Transverse colon (tissue), 4 donors: ENCODE data around the gene ANO1. TPM values are rescaled to one million over a fixed set of nuclear protein-coding genes. Genes with fewer than 3 reads are reported as not detected.

Experiments used
- DNase-seq: peaks from one replicate; pipeline ENCODE4 v3.0.0-alpha.2; 2019
- H3K27ac ChIP-seq, 4 donors: fragments of 200-600 bp; sonication (generic); 2 replicates each; pipeline ENCODE4 v1.5.1; 2016 to 2018; ENCODE audit warnings: inconsistent platforms in 4 of 4
- H3K27me3 ChIP-seq: fragments of 200-600 bp; sonication (generic); 2 replicates; pipeline ENCODE4 v1.5.1; 2017; ENCODE audit warnings: inconsistent platforms
- H3K36me3 ChIP-seq, 4 donors: fragments of 200-600 bp; sonication (generic); 2 replicates each; pipeline ENCODE4 v1.5.1; 2017 to 2019; ENCODE audit warnings: inconsistent platforms in 4 of 4
- H3K4me1 ChIP-seq, 4 donors: fragments of 200-600 bp; sonication (generic); 2 replicates each; pipeline ENCODE4 v1.5.1; 2017 to 2020; ENCODE audit warnings: inconsistent platforms in 4 of 4
- H3K4me3 ChIP-seq, 4 donors: fragments of 200-600 bp; sonication (generic); 1 replicate in 1 of 4; 2 replicates in 3 of 4; pipeline versions ENCODE4 v1.5.1 to v1.6.1; 2017 to 2019; ENCODE audit warnings: inconsistent platforms in 4 of 4
- H3K9me3 ChIP-seq, 2 donors: fragments of 200-600 bp; sonication (generic); 2 replicates each; pipeline ENCODE4 v1.5.1; 2017 to 2019; ENCODE audit warnings: inconsistent platforms in 2 of 2
- CTCF ChIP-seq, 5 experiments: fragments of 200-600 bp in 3 of 5; fragments of 450-650 bp in 2 of 5; sonication (generic) in 3 of 5; IDR thresholded peaks; 1 replicate in 2 of 5; 2 replicates in 3 of 5; pipeline ENCODE4 v1.5.1; 2016 to 2017; ENCODE audit warnings: antibody characterized with exemption in 5 of 5, inconsistent platforms in 3 of 5, mild to moderate bottlenecking in 2 of 5, moderate library complexity in 1 of 5
- EP300 ChIP-seq: sonication (generic); formaldehyde crosslinking; IDR thresholded peaks from one replicate; pipeline ENCODE4 v1.6.1; 2017; ENCODE audit warnings: antibody characterized with exemption, low read depth
- POLR2A ChIP-seq: fragments of 450-650 bp; IDR thresholded peaks from one replicate; pipeline ENCODE4 v1.6.1; 2016; ENCODE audit warnings: antibody characterized with exemption, mild to moderate bottlenecking, moderate library complexity
- POLR2AphosphoS5 ChIP-seq, 3 donors: sonication (generic); formaldehyde crosslinking; IDR thresholded peaks; one replicate each; pipeline ENCODE4 v1.6.1; 2016; ENCODE audit warnings: antibody characterized with exemption in 3 of 3
- WGBS, 2 donors: methylation state at CpG; one replicate each; pipeline ENCODE4 v1.1.5; 2018; ENCODE audit warnings: low coverage in 1 of 2; 5-methylcytosine and 5-hydroxymethylcytosine counted together
- in situ Hi-C, 4 donors: fragments of 200-750 bp; cut with MboI; loops; one replicate each; pipeline versions ENCODE4 v1.15.0 to v1.15.1; 2017; ENCODE audit warnings: low sequenced_read_pairs in 3 of 4, low pct_ligation_motif_present in 1 of 4, low pct_unique_long_range_greater_than_20kb in 1 of 4
- intact Hi-C: fragments of 100-400 bp; cut with DNase I; formaldehyde crosslinking; loops from one replicate; pipeline ENCODE4 v1.15.1; 2023; ENCODE audit warnings: low total_unique reads
- total RNA-seq, 4 donors: library from RNA; depleted of rRNA; stranded (reverse); fragments of >200 nt; gene quantifications; one replicate each; pipeline ENCODE4 v1.1.0, GENCODE V29; 2016

Gene ANO1
- total RNA-seq, 4 donors from 2014 or later, result 7.9 to 20.9 (median 11.3) TPM

GRCh38 chr11:70144262-70144661 is 66.1 kb downstream of the ANO1 start:
- Histone ChIP-seq H3K27ac (no peak overlapping the region), H3K4me3 (no peak overlapping the region), H3K27me3 (peaks cover 53% of the 10 kb centered on the region), H3K4me1 (peaks cover 0 to 7% (median 4%) of the 10 kb centered on the region in 4 donors), H3K36me3 (no peaks in the 10 kb centered on the region), H3K9me3 (no peaks in the 10 kb centered on the region)
- TF ChIP-seq POLR2AphosphoS5 (IDR thresholded peaks at IDR 0.05), result no peak
- 89 to 100% methylated on average over 1 to 10 of the region's 10 CpGs for WGBS, 2 donors
- no peak for DNase-seq
- in situ Hi-C loops, result no loop called here
- intact Hi-C loops, result no loop called here

GRCh38 chr11:70145071-70145470 is 67.0 kb downstream of the ANO1 start:
- Histone ChIP-seq H3K9me3 (no peaks in the 10 kb centered on the region), H3K4me1 (peaks cover 0 to 7% (median 4%) of the 10 kb centered on the region in 4 donors), H3K27me3 (peaks cover 53% of the 10 kb centered on the region), H3K27ac (no peak overlapping the region), H3K36me3 (no peaks in the 10 kb centered on the region), H3K4me3 (no peak overlapping the region)
- intact Hi-C loops (no loop called here), in situ Hi-C loops (no loop called here)
- TF ChIP-seq POLR2AphosphoS5 (IDR thresholded peaks at IDR 0.05), result no peak
- no peak for TF ChIP-seq POLR2A
- no peak for TF ChIP-seq CTCF (IDR thresholded peaks at IDR 0.05)
- no peak for TF ChIP-seq EP300
- no peak for DNase-seq
- WGBS, 2 donors, result 56 to 84% methylated on average over 6 of the region's 6 CpGs

GRCh38 chr11:70145841-70146240 is 67.7 kb downstream of the ANO1 start:
- Histone ChIP-seq H3K4me3 (no peak overlapping the region), H3K27ac (no peak overlapping the region), H3K36me3 (no peaks in the 10 kb centered on the region), H3K27me3 (peaks cover 53% of the 10 kb centered on the region), H3K9me3 (no peaks in the 10 kb centered on the region), H3K4me1 (peaks cover 0 to 7% (median 4%) of the 10 kb centered on the region in 4 donors)
- in situ Hi-C loops (no loop called here), intact Hi-C loops (no loop called here)
- TF ChIP-seq CTCF (IDR thresholded peaks at IDR 0.05) (no peak), POLR2AphosphoS5 (IDR thresholded peaks at IDR 0.05) (no peak), EP300 (no peak), POLR2A (no peak)
- DNase-seq, result no peak
- 84% methylated on average over 4 of the region's 4 CpGs; no CpG with 5 or more reads in 1 of the 2 donors for WGBS, 2 donors

- Histone ChIP-seq H3K27me3 (peaks cover 49% of the 10 kb centered on the region), H3K36me3 (no peaks in the 10 kb centered on the region), H3K4me3 (no peak overlapping the region), H3K27ac (no peak overlapping the region), H3K9me3 (no peaks in the 10 kb centered on the region), H3K4me1 (peaks cover 0 to 7% (median 4%) of the 10 kb centered on the region in 4 donors)
- intact Hi-C loops (no loop called here), in situ Hi-C loops (no loop called here)
- WGBS, 2 donors, result 74 to 79% methylated on average over 9 to 10 of the region's 10 CpGs
- TF ChIP-seq EP300, result no peak
- TF ChIP-seq CTCF (IDR thresholded peaks at IDR 0.05), result no peak
- TF ChIP-seq POLR2AphosphoS5 (IDR thresholded peaks at IDR 0.05), result no peak
- no peak for TF ChIP-seq POLR2A
- no peak for DNase-seq
Measured at GRCh38 chr11:70146299-70146698, 68.2 kb downstream of the ANO1 start.

GRCh38 chr11:70146895-70147520 is 68.9 kb downstream of the ANO1 start:
- TF ChIP-seq CTCF (IDR thresholded peaks at IDR 0.05) (no peak), POLR2A (no peak), EP300 (no peak), POLR2AphosphoS5 (IDR thresholded peaks at IDR 0.05) (no peak)
- intact Hi-C loops, result no loop called here
- Histone ChIP-seq H3K27me3 (peaks cover 43% of the 10 kb centered on the region), H3K9me3 (no peaks in the 10 kb centered on the region), H3K4me1 (no peaks in the 10 kb centered on the region), H3K4me3 (no peak overlapping the region), H3K27ac (no peak overlapping the region), H3K36me3 (no peaks in the 10 kb centered on the region)
- DNase-seq, result no peak
- in situ Hi-C loops, result no loop called here
- 51% methylated on average over 14 of the region's 14 CpGs; no CpG with 5 or more reads in 1 of the 2 donors for WGBS, 2 donors
